HT1080 (cell line): Measurements from ENCODE around the gene TTLL8. TPM values are rescaled to one million over a fixed set of nuclear protein-coding genes. Genes with fewer than 3 reads are reported as not detected.
A peak's percentile ranks its signal among the peaks of the same experiment; 100 is the strongest.

Source experiments
- DNase-seq: peaks from one replicate; pipeline ENCODE4 v3.0.0-alpha.2; 2015; ENCODE audit warnings: low read depth
- total RNA-seq: library from RNA; depleted of rRNA; stranded (reverse); fragments of >200 nt; shearing (Covaris generic); gene quantifications from 2 replicates; pipeline ENCODE4 v1.2.3, GENCODE V29; 2014

TTLL8 gene
- total RNA-seq, 1 experiment from 2014 or later, result not detected

DNA sequence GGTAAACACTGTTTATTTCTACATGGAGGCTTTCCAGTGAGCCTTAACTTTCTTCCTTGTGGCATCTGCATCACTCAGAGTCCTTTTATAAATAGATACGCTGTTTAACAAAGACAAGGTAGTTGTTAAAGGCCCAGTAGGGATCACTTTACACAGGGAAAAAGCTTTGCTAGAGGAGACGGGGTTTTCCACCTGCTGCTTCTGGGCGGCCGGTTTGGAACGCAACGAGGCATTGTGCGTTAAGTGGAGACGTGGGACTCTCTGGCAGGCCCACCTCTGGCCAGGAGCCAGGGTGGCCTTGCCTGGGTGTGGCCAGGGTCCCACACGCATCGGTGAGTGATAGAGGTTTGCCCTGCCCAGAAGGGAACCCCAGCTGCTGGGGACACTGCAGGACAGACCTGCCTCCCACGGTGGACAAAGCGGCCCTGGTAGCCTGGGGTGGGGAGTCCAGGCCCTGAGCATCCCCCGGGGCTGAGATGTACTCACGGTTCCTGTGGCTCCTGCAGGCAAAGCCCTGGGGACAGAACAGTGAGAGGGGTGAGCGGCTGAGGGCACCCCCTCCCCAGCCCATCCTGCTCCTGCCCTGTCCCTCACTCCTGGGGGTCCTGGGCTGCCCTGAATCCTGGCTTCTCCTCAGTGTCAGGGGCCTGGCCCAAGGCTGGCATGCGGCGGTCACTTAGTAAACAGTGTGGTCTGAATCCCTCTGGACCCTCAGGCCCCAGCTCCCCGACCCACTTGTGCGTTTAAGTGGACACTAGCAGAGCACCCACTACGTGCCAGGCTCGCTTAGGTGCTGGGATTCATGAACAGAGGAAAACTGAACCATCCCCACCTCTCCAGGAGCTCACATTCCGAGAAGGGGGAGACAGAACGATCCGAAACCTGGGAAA lies 49.7 kb downstream of the TTLL8 start:
- DNase-seq, result no peak

DNA sequence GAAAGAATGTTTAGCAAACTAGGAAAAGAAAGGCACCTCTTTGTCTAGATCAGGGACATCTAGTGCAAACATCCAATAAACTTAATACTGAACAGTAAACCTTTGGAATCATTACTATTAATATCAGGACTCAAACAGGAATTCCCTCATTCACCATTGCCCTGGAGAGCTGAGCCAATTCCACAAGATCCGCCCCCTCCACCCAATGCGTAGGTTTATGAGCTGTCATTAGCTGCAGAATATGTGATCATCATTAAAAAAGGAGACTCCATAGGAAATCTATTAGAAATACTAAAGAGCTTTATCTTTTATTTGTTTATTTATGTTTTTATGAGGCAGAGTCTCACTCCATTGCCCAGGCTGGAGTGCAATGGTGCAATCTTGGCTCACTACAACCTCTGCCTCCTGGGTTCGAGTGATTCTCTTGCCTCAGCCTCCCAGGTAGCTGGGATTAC lies 51.0 kb downstream of the TTLL8 start:
- no peak for DNase-seq

- no peak for DNase-seq
Measured at GRCh38 chr22:50004918-50005317, 53.2 kb downstream of the TTLL8 start.

GRCh38 chr22:50002791-50003190 lies 55.3 kb downstream of the TTLL8 start:
- DNase-seq, result peak; percentile 13

DNA sequence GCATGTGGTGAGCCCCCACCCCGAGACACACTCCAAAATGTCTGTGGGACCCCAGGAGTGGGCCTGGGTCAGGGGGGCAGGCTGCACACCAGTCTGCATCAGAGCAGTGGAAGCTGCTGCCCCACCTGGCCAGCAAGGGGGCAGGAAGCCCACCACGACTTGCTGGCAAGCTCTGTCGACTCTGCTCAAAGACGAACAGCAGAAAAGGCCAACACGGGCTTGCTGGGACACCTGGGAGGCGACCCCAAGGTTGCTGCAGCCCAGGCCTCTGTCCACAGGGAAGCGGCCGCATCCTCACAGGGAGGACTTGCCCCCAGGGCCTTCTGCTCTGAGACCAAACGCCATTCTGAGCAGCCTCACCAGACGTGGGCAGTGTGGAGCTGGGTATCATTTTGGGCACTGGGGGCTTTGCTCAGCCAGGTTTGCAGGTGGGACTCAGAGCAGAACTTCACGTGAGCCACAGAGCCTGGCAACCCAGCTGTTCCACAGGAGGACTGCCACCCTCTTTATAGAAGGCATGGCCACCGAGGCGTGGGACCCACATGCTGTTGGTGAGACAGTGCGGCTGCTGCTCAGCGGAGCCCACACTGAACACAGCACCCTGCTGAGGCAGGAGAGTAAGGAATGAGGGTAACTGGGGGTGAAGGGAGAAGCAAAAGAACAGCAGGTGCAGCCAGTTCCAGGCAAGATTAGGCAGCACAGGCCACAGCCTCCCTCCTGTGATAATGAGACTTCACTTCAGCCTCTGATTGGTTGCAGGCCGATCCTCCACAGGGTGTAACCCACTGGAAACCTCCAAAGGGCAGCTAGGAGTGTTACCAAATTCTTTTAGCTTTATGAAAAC lies 56.5 kb downstream of the TTLL8 start:
- no peak for DNase-seq

DNA sequence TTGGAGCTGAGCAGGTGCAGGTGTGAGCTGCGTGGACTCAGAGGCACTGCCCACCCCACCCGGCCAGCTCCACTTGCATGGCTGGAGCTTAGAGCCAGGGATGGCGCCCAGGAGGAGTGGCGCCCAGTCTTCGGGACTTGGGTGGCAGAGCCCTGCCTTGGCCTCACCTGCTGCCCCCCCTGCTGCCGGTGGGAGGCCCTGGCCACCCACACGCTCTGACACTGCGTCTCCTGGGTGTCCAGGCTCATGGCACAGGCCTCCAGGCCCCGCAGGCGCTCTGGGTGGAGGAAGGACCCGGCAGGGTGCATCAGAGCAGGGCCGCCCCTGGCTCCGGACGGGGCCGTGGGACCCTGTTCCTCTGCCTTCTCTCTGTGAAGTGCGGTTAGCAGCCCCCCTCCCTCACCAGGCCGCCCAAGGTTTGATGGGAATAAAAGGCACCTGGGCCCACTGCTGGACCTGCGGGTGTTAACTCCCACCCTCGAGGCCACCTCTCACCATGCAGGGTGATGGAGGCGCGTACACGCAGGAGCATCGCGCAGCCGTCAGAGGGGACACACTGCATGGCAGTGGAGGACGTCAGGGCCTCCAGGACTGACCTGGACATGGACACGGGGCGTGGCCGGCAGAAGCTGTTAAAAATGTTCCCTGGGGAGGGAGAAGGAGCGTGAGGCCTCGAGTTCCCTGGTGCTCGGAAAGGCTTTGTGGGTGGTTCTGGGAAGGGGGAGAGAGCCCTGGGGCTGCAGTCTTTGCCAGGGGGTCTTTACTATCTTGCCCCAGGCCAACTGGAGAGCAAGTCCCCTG lies 57.3 kb downstream of the TTLL8 start:
- no peak for DNase-seq

- DNase-seq, result no peak
Measured at GRCh38 chr22:49999946-50000586, 58.0 kb downstream of the TTLL8 start.

DNA sequence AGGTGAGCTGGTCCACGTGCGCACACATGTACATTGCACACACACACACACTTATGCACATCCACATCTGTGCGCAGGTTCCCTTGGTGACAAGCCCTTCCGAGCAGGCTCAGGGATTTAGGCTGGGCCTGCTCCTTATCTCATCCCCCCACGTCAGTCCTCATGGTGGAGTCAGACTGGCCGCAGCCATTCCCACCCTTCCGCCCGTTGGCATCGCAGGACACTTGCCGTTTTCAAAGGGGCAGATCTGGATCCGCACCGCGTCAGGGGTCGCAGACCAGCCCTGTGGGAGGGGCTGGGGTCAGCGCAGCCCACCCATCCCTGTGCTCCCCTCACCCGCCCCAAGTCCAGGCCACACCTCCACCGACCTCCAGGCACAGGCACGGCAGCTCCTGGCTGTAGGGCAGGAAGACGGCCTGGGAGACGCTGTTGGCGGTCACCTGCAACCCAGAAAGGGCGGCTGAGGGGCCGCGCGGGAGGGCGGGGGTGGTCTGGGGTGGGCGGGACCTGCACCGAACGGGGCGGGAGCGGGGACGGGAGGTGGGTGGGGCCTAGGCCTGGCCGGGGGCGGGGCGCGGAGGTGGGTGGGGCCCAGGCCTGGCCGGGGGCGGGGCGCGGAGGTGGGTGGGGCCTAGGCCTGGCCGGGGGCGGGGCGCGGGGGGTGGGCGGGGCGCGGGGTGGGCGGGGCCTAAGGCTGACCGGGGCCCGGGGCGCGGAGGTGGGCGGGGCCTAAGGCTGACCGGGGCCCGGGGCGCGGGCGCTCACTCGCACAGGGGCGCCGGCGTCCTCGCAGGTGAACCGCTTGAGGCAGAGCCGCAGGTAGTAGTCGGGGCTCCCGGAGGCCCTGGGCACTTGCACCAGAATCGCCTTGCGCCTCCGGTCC lies 58.8 kb downstream of the TTLL8 start:
- no peak for DNase-seq

DNA sequence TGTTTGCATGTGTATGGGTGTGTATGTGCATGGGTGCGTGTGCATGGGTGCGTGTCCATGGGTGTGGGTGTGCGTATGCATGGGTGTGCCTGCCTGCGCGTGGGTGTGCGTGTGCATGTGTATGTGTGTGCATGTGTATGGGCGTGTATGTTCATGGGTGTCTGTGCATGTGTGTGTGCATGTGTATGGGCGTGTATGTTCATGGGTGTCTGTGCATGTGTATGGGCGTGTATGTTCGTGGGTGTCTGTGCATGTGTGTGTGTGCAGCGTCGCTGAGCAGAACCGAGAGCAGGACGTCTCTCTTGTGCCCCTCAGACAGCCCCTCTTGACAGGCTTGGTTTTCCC lies 59.4 kb downstream of the TTLL8 start:
- DNase-seq, result no peak

GRCh38 chr22:49997932-49998717 lies 60.0 kb downstream of the TTLL8 start:
- DNase-seq, result no peak

- DNase-seq, result no peak
Measured at GRCh38 chr22:49997251-49997599, 60.9 kb downstream of the TTLL8 start.

DNA sequence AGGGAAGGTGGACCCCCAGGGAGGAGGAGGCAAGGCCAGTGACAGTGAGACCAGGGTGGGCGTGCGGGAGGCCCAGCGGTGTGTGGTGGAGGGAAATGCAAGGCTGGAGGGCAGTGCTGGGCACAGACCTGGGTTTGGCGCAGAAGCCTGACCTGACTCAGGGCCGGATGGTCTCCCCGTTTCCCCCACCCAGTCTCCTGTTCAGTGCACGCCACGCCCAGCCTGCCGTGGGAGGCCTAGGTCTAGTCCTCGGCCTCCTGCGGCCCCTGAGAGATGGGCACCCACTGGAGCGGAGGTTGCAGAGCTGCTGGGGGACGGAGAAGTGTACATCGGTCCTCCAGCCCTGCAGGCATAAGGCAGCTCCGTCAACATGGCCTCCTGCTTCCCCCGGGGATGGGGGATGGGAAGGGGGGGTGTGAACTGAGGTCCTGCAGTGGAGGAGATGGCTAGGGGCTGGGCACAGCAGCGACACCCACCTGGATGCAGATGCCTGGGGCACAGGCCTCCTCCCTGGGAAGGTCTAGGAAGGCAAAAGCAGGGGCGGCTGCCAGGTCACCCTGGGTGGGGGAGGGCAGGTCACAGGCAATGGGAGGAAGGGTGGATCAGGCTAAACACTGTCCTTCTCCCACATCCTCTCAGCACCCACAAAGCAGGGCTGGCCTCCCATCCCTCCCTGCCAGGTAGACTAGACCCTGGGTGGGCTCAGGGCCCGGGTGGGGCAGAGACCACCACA lies 61.4 kb downstream of the TTLL8 start:
- DNase-seq, result no peak

DNA sequence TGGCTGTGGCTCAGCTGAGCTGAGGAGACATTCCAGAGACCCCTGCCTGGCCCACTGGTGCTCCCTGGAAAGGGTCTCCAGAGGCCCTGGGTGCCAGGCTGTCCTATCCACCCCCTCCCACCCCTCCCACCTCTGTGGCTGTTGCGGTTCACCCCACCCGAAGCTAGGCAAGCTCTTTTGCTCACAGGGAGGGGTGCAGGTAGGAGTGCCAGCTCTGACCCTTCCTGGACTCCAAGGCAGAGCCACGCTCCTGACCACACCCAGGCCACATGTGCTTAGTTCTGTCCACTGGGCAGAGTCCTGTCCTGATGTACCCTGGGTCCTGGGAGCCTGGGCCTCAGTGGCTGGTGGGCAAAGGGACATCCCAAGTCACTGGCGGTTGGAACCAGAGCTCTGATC lies 62.0 kb downstream of the TTLL8 start:
- DNase-seq, result no peak

GRCh38 chr22:49995361-49996118 lies 62.6 kb downstream of the TTLL8 start:
- no peak for DNase-seq

DNA sequence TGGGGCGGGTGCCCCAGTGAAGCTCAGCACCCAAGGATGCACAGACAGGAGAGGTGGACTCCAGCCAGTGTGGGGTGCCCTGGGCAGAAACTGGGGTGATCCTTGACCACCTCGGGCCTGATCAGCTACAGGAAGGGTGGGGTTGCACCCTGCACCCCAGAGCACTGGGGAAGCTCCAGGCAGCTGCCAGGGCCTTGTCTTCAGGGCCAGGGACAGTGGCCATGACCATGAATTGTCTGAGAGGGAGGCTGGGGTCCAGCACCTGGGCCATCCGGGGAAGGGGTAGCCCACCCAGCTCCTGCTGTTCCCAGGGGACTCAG lies 63.1 kb downstream of the TTLL8 start:
- no peak for DNase-seq

- DNase-seq, result no peak
Measured at GRCh38 chr22:49994361-49995040, 63.6 kb downstream of the TTLL8 start.

DNA sequence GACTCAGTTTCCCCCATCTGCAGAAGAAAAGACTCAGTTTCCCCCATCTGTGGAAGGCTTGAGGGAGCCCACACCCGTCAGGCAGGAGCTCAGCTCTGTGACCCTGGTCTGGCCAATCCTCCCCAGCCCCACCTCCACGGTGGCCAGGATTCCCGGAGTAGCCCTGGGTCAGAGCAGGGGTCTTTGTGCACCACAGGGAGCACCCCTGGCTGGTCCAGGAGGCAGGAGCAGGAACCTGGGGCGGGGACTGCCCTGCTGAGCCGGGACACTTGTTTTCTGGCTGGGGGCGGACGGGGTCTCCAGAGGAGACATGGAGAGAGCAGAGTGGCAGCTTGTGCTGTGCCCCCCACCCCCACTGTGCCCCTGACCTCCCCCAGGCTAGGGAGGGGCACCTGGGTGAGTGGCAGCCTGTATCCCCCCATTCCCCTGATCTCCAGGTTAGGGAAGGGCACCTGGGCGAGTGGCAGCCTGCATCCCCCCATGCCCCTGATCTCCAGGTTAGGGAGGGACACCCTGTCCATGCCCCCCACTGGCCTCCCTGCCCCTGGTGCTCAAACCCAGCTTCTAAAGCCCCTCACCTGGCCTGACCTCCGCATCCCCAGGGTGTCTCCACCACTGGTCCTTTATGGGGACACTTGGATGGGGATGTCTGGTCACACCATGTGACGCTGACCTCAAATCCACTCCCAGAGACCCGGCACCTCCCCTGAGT lies 64.3 kb downstream of the TTLL8 start:
- DNase-seq, result no peak
